Neural cell (in vitro differentiated cells): ENCODE data around the gene GALNT10. TPM values are rescaled to one million over a fixed set of nuclear protein-coding genes. Genes with fewer than 3 reads are reported as not detected.

ENCODE experiments used
- H2AFZ ChIP-seq: fragments of 200-600, 300-800 bp; sonication (generic), shearing (Covaris generic); 2 replicates; pipeline ENCODE4 v1.6.0; 2014; ENCODE audit warnings: low read depth, mild to moderate bottlenecking, antibody characterized with exemption, low read length, moderate library complexity
- H3F3A ChIP-seq: fragments of 200-600 bp; shearing (Covaris generic); 2 replicates; pipeline ENCODE4 v1.6.1; 2016; ENCODE audit warnings: mild to moderate bottlenecking, moderate library complexity, mixed read lengths, antibody characterized with exemption, low read length; ENCODE audit not compliant: insufficient read depth, poor library complexity, severe bottlenecking
- H3K27ac ChIP-seq: fragments of 200-600, 300-800 bp; sonication (generic), shearing (Covaris generic); 2 replicates; pipeline ENCODE4 v1.5.1; 2014; ENCODE audit warnings: mild to moderate bottlenecking, low read length, moderate library complexity
- H3K27me3 ChIP-seq: fragments of 300-800, 200-600 bp; sonication (generic), shearing (Covaris generic); 2 replicates; pipeline ENCODE4 v1.6.0; 2014; ENCODE audit warnings: mild to moderate bottlenecking, low read depth, low read length, moderate library complexity; ENCODE audit not compliant: insufficient read depth
- H3K36me3 ChIP-seq: fragments of 300-800, 200-600 bp; sonication (generic), shearing (Covaris generic); 2 replicates; pipeline ENCODE4 v1.5.1; 2014; ENCODE audit warnings: mild to moderate bottlenecking, antibody characterized with exemption, low read length, moderate library complexity; ENCODE audit not compliant: insufficient read depth
- H3K4me2 ChIP-seq: fragments of 300-800, 200-600 bp; sonication (generic), shearing (Covaris generic); 2 replicates; pipeline ENCODE4 v1.6.0; 2014; ENCODE audit warnings: mild to moderate bottlenecking, low read length
- H3K4me3 ChIP-seq: fragments of 300-800, 200-600 bp; sonication (generic), shearing (Covaris generic); 2 replicates; pipeline ENCODE4 v1.5.1; 2014; ENCODE audit warnings: mild to moderate bottlenecking, low read length, moderate library complexity
- H3K79me2 ChIP-seq: fragments of 200-600 bp; shearing (Covaris generic); replicated peaks from 2 replicates; pipeline ENCODE4 v1.6.0; 2014; ENCODE audit warnings: mild to moderate bottlenecking, low read length, moderate library complexity; ENCODE audit not compliant: insufficient read depth
- H3K9ac ChIP-seq: fragments of 300-800, 200-600 bp; sonication (generic), shearing (Covaris generic); 2 replicates; pipeline ENCODE4 v1.6.1; 2016; ENCODE audit warnings: mild to moderate bottlenecking, low read length, mixed read lengths
- H3K9me2 ChIP-seq: fragments of 200-600 bp; shearing (Covaris generic); 2 replicates; pipeline ENCODE4 v1.6.1; 2016; ENCODE audit warnings: mild to moderate bottlenecking, low read length, mixed read lengths; ENCODE audit not compliant: insufficient read depth
- H3K9me3 ChIP-seq: fragments of 200-600, 300-800 bp; sonication (generic), shearing (Covaris generic); 2 replicates; pipeline ENCODE4 v1.6.1; 2016; ENCODE audit warnings: mild to moderate bottlenecking, mixed run types, low read length, moderate library complexity, mixed read lengths
- H4K20me1 ChIP-seq: fragments of 200-600 bp; shearing (Covaris generic); 2 replicates; pipeline ENCODE4 v1.6.1; 2016; ENCODE audit warnings: mild to moderate bottlenecking, mixed run types; ENCODE audit not compliant: insufficient read depth
- EP300 ChIP-seq: fragments of 450-650 bp; conservative IDR thresholded peaks from 2 replicates; pipeline ENCODE4 v1.6.1; 2014; ENCODE audit warnings: antibody characterized with exemption, mild to moderate bottlenecking, moderate library complexity; ENCODE audit not compliant: poor library complexity, severe bottlenecking
- EZH2 ChIP-seq: fragments of 200-600, 300-800 bp; shearing (Covaris generic), sonication (generic); IDR thresholded peaks from 2 replicates; pipeline ENCODE4 v1.6.1; 2014; ENCODE audit warnings: antibody characterized with exemption, low read length, borderline replicate concordance, mild to moderate bottlenecking; ENCODE audit not compliant: insufficient read depth, poor library complexity, severe bottlenecking
- MXI1 ChIP-seq: fragments of 450-650 bp; conservative IDR thresholded peaks from 2 replicates; pipeline ENCODE4 v1.6.1; 2014; ENCODE audit warnings: antibody characterized with exemption, mild to moderate bottlenecking; ENCODE audit not compliant: poor library complexity, severe bottlenecking
- POLR2AphosphoS5 ChIP-seq: IDR thresholded peaks from 2 replicates; pipeline ENCODE4 v1.6.1; 2012
- RAD21 ChIP-seq: fragments of 450-650 bp; conservative IDR thresholded peaks from 2 replicates; pipeline ENCODE4 v1.6.1; 2014; ENCODE audit warnings: antibody characterized with exemption, mild to moderate bottlenecking, moderate library complexity
- SMC3 ChIP-seq: fragments of 450-650 bp; conservative IDR thresholded peaks from 2 replicates; pipeline ENCODE4 v1.6.1; 2014; ENCODE audit warnings: antibody characterized with exemption, mild to moderate bottlenecking, moderate library complexity; ENCODE audit not compliant: poor library complexity
- TAF1 ChIP-seq: IDR thresholded peaks from 2 replicates; pipeline ENCODE4 v1.6.1; 2012; ENCODE audit warnings: low read depth
- polyA plus RNA-seq: library from polyadenylated mRNA; depleted of rRNA; stranded (reverse); fragments of >200 nt; gene quantifications from 2 replicates; pipeline ENCODE4 v1.2.3, GENCODE V29; 2014
- TF ChIP-seq, protein P1 (sequence below): IDR thresholded peaks from 2 replicates; pipeline ENCODE4 v1.6.1; 2012; ENCODE audit warnings: borderline replicate concordance
- TF ChIP-seq, protein P2 (sequence below): fragments of 450-650 bp; IDR thresholded peaks from 2 replicates; pipeline ENCODE4 v1.5.1; 2014; ENCODE audit warnings: antibody characterized with exemption, mild to moderate bottlenecking, moderate library complexity; ENCODE audit not compliant: poor library complexity, severe bottlenecking

Gene GALNT10
- polyA plus RNA-seq, 1 donor from 2014 or later: 3.1 TPM

DNA sequence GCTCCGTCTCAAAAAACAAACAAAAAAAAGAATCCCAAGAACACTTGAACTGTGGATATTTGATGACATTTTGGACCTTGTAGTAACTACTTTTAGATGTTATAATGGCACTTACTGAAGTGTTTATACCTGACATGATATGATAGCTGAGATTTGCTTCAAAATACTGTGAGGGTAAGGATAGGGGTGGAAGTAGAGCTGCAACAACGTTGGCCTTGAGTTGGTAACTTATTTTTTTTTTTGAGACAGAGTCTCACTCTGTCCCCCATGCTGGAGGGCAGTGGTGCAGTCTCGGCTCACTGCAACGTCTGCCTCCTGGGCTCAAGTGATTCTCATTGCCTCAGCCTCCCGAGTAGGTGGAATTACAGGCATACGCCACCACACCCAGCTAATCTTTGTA lies 224.6 kb downstream of the GALNT10 start:
- Histone ChIP-seq H3K4me2 (no peak overlapping the region), H3K36me3 (peaks cover 3% of the 10 kb centered on the region), H4K20me1 (no peaks in the 10 kb centered on the region), H3K27me3 (no peaks in the 10 kb centered on the region), H3K9me3 (no peaks in the 10 kb centered on the region), H3K27ac (no peak overlapping the region), H3K4me3 (no peak overlapping the region), H3K9me2 (no peaks in the 10 kb centered on the region), H3F3A (no peaks in the 10 kb centered on the region), H3K9ac (no peak overlapping the region), H3K79me2 (no peaks in the 10 kb centered on the region), H2AFZ (no peak overlapping the region)
- TF ChIP-seq EP300 (no peak), TAF1 (no peak), EZH2 (no peak), RAD21 (no peak), MXI1 (no peak), SMC3 (no peak), POLR2AphosphoS5 (no peak)
- TF ChIP-seq, protein P1, sequence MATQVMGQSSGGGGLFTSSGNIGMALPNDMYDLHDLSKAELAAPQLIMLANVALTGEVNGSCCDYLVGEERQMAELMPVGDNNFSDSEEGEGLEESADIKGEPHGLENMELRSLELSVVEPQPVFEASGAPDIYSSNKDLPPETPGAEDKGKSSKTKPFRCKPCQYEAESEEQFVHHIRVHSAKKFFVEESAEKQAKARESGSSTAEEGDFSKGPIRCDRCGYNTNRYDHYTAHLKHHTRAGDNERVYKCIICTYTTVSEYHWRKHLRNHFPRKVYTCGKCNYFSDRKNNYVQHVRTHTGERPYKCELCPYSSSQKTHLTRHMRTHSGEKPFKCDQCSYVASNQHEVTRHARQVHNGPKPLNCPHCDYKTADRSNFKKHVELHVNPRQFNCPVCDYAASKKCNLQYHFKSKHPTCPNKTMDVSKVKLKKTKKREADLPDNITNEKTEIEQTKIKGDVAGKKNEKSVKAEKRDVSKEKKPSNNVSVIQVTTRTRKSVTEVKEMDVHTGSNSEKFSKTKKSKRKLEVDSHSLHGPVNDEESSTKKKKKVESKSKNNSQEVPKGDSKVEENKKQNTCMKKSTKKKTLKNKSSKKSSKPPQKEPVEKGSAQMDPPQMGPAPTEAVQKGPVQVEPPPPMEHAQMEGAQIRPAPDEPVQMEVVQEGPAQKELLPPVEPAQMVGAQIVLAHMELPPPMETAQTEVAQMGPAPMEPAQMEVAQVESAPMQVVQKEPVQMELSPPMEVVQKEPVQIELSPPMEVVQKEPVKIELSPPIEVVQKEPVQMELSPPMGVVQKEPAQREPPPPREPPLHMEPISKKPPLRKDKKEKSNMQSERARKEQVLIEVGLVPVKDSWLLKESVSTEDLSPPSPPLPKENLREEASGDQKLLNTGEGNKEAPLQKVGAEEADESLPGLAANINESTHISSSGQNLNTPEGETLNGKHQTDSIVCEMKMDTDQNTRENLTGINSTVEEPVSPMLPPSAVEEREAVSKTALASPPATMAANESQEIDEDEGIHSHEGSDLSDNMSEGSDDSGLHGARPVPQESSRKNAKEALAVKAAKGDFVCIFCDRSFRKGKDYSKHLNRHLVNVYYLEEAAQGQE: no peak
- TF ChIP-seq, protein P2, sequence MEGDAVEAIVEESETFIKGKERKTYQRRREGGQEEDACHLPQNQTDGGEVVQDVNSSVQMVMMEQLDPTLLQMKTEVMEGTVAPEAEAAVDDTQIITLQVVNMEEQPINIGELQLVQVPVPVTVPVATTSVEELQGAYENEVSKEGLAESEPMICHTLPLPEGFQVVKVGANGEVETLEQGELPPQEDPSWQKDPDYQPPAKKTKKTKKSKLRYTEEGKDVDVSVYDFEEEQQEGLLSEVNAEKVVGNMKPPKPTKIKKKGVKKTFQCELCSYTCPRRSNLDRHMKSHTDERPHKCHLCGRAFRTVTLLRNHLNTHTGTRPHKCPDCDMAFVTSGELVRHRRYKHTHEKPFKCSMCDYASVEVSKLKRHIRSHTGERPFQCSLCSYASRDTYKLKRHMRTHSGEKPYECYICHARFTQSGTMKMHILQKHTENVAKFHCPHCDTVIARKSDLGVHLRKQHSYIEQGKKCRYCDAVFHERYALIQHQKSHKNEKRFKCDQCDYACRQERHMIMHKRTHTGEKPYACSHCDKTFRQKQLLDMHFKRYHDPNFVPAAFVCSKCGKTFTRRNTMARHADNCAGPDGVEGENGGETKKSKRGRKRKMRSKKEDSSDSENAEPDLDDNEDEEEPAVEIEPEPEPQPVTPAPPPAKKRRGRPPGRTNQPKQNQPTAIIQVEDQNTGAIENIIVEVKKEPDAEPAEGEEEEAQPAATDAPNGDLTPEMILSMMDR: no peak

DNA sequence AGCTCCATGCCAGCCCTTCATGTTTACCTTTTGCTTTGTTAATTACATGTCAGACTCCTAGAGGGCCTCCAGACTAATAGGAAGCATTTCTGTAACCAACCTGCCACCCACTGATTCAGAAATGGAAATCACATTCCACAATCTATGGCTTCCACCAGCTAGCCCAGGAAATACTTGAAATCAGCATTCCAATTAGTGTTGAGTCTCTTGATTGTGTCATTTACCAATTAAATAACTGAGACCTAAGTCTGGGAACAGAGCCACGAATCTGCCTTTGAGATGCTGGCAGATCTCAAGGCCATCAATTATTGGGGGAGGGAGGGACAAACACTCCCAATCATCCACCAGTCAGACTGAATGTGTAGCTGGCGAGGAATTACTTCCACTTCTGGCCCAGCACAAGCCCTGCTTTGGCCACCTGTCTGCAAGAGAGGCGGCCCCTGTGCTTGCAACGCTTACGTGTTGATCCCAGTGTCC lies 227.8 kb downstream of the GALNT10 start:
- Histone ChIP-seq H2AFZ (no peak overlapping the region), H3K27ac (no peak overlapping the region), H3K36me3 (peaks cover under 1% of the 10 kb centered on the region), H3K79me2 (no peaks in the 10 kb centered on the region), H3K4me2 (no peak overlapping the region), H3K27me3 (no peaks in the 10 kb centered on the region), H3F3A (no peaks in the 10 kb centered on the region), H4K20me1 (no peaks in the 10 kb centered on the region), H3K9ac (no peak overlapping the region), H3K9me3 (no peaks in the 10 kb centered on the region), H3K9me2 (no peaks in the 10 kb centered on the region), H3K4me3 (no peak overlapping the region)
- TF ChIP-seq MXI1 (no peak), EP300 (no peak), SMC3 (no peak), TAF1 (no peak), RAD21 (no peak), EZH2 (no peak), POLR2AphosphoS5 (no peak)
- TF ChIP-seq, protein P1: no peak
- TF ChIP-seq, protein P2: no peak
